HL-60/S4 treated with retinoic acid at 250 ng/mL for 4 days and 3 days (cell line): ENCODE measurements around the gene MAP3K2.

Source experiments
- in situ Hi-C: fragments of 300-500 bp; cut with MboI; formaldehyde crosslinking; loops from 2 replicates; pipeline ENCODE4 v1.7.0; 2022; ENCODE audit warnings: low sequenced_read_pairs

Gene MAP3K2

GRCh38 chr2:127384529-127384928 is 3.2 kb downstream of the MAP3K2 start:
- in situ Hi-C loops: no loop called here

- in situ Hi-C loops: no loop called here
These were observed 4.9 kb downstream of the MAP3K2 start for GRCh38 chr2:127382831-127383230.

DNA sequence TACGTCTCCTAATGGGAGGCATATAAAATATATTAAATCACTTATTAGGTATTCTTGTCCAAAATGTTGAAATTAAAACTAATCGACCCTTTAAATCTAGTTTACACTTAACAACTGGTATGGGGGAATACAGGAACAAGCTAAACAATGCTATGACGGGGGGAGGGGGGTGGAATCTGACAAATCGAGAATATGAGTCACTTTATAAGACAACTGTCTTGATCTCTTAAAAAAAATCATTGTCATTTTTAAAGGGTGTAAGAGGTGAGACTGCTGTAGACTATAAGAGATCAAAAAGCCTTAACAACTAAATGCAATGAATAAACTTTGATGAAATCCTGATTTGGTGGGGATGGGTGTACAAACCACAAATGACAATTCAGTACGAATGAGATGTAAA is 6.0 kb downstream of the MAP3K2 start:
- in situ Hi-C loops: no loop called here

- in situ Hi-C loops: no loop called here
These were observed 7.9 kb downstream of the MAP3K2 start for GRCh38 chr2:127379712-127380355.

DNA sequence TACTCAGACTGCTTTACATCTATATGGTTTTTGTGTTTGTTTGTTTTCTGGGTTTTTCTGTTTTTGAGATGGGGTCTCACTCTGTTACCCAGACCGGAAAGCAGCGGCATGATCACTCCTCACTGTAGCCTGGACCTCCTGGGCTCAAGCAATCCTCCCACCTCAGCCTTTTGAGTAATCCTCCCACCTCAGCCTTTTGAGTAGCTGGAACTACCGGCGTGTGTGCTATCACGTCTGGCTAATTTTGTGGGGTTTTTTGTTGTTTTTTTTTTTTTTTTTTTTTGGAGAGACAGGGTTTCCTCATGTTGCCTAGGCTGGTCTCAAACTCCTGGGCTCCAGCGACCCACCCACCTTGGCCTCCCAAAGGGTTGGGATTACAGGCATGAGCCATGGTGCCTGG is 9.1 kb downstream of the MAP3K2 start:
- in situ Hi-C loops: no loop called here

DNA sequence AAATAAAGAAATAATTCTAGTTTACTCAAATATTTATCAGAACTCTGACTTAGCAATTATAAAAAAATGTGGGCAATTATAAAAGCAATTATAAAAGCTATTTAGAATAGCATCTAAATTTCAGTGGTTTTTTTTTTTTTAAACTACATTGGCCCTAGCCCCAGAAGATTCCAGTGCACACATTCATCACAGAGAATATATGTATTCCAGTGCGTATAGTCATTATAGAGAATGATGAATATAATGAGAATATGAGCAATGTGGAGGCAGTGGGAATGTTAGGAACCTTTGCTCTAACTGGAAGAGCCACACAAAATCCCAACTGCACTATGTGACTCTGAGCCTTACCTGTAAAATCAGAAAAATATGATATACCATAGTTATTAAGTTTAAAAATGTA is 10.5 kb downstream of the MAP3K2 start:
- in situ Hi-C loops: no loop called here

- in situ Hi-C loops: no loop called here
These were observed 11.5 kb downstream of the MAP3K2 start for GRCh38 chr2:127376257-127376656.

- in situ Hi-C loops: no loop called here
These were observed 14.3 kb downstream of the MAP3K2 start for GRCh38 chr2:127373362-127374083.

- in situ Hi-C loops: no loop called here
These were observed 16.7 kb downstream of the MAP3K2 start for GRCh38 chr2:127371037-127371436.

DNA sequence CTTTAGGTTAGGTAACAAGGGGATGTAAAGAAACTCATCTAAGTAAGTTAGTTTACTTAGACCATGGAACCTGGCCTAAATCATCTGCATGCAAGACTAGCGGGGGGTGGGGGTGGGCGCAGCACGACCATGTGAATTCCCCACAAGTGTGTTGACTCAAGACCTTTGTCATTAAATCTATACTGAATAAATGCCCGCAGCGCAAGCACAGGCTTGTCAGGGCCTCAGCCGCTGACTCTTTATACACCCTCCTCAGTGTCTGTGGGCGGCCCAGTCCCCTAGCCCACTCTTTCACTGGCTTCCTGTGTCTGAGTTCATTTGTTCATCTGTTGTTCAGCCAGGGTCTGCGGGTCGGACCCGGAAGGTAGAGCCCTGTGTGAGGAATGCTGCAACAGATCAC is 17.8 kb downstream of the MAP3K2 start:
- in situ Hi-C loops: no loop called here

DNA sequence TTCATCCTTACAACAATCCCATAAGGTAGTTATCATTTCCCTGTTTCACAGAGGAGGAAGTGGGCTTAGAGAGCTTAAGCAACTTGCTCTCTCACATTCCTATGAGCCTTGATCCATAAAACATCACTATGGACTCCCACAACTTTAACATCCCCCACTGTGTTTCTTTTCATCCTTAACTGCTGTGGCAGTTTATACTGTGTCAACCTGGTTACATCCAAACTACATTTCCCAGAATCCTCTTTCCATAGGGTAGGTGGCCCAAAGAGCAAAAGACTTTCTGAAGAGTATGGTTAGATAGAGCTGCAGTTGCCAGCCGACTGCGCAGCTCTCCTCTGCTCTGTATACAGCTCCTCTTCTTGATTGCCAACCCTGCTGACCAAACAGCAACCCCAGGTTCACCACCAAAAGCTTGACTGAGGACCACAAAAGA is 22.5 kb downstream of the MAP3K2 start:
- in situ Hi-C loops: no loop called here

DNA sequence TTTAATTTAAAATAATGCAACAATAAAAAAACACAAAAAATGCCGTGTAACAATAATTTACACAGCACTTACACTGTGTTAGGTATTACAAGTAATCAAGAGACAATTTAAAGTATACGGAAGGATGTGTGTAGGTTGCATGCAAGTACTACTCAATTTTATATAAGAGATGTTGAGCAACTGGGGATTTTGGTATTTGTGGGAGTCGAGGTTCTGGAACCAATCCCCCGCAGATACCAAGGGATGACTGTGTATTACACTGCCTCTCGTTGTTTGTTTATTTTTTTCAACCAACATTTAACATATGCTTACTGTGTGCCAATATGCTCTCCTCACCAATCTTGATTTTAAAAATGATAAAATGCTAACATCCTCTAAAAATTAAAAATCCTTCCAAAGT is 24.8 kb downstream of the MAP3K2 start:
- in situ Hi-C loops: no loop called here

- in situ Hi-C loops: no loop called here
These were observed 25.6 kb downstream of the MAP3K2 start for GRCh38 chr2:127361929-127362885.

GRCh38 chr2:127360242-127360641 is 27.5 kb downstream of the MAP3K2 start:
- in situ Hi-C loops: no loop called here

DNA sequence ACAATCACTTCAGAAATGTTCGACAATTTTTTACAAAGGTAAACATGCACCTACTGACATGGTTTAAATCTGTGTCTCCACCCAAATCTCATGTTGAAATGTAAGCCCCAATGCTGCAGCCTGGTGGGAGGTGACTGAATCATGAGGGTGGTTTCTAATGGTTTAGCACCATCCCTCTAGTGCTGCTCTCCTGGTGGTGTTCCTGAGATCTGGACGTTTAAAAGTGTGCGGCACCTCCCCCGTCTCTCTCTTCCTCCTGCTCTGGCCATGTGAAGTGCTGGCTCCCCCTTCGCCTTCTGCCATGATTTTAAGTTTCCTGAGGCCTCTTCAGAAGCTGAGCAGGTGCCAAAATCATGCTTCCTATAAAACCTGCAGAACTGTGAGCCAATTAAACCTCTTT is 28.3 kb downstream of the MAP3K2 start:
- in situ Hi-C loops: no loop called here

DNA sequence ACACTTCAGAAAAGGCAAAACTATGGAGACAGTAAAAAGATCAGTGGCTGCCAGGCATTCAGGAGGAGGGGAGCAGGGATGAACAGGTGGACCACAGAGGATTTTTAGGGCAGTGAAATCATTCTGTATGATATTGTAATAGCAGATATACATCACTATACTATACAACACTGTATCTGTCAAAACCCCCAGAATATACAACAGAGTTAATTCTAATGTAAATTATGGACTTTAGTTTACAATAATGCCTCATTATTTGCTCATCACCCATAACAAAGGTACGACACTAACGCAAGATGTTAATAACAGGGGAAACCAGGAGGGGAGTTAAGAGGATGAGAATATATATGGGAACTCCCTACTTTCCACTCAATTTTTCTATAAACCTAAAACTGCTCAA is 28.8 kb downstream of the MAP3K2 start:
- in situ Hi-C loops: no loop called here

DNA sequence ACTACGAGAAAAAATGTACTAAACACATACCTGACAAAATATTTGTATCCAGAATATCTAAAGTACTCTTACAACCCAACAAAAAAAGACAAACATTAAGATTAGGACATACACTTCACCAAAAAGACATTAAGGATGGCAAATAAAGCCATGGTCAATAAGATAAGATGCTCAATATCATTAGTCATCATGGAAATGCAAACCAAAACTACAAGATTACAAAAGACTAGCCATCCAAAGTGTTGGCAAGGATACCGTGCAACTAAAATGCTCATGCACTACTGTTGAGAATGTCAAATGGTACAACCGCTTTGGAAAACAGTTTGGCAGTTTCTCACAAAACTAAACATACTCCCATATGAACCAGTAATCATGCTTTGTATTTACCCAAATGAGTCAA is 29.7 kb downstream of the MAP3K2 start:
- in situ Hi-C loops: no loop called here

DNA sequence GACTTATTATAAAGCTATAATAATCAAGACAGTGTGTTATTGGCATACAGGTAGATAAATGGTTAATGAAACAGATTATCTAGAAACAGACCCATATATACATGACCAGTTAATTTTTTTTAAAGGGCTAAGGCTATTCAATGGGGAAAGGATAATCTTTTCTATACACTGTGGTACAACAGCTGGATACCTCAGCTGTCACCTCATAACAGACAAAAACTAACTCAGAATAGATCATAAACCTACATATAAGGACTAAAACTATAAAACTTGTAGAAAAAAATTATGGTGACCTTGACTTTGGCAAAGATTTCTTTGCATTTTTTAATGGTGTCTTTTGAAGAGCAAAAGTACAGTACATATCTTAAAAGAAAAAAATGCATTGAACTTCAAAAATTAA is 30.2 kb downstream of the MAP3K2 start:
- in situ Hi-C loops: no loop called here

DNA sequence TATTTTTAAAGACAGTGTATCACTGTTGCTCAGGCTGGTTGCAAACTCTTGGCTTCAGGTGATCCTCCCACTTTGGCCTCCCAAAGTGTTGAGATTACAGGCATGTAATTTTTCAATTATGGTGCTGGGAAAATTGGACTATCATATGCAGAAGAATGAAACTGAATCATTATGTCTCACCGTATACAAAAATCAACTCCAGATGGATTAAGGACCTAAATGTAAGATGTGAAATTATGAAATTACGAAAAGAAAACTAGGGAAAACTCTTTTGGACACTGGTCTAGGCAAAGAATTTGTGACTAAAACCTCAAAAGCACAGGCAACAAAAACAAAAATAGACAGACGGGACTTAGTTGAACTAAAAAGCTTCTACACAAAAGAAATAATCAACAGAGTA is 31.2 kb downstream of the MAP3K2 start:
- in situ Hi-C loops: no loop called here

DNA sequence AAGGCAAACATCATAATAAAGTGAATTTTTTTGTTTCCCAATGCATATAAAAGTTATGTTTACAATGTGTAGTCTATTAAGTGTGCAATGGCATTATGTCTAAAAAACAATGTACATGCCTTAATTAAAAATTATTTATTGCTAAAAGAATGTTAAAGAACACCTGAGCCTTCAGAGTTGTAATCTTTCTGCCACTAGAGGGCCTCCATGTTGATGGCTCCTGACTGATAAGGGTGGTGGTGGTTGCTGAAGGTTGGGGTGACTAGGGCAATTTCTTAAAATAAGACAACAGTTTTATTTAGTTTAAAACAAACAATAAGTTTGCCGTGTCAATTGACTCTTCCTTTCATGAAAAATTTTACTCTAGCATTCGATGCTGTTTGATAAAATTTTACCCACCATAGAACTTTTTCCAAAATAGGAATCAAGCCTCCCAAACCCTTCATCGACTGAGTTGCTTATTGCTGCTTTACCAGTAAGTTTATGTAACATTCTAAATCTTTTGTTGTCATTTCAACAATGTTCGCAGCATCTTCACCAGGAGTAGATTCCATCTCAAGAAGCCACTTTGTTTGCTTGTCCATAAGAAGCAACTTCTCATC is 32.3 kb downstream of the MAP3K2 start:
- in situ Hi-C loops: no loop called here
